HepG2 (cell line): ENCODE measurements around the gene ZNF620. TPM values are rescaled to one million over a fixed set of nuclear protein-coding genes. Genes with fewer than 3 reads are reported as not detected.

Experiments
- DMAP1 ChIP-seq: IDR thresholded peaks from 2 replicates; pipeline ENCODE4 v1.6.1; 2016
- DR1 ChIP-seq: sonication (generic); formaldehyde crosslinking; IDR thresholded peaks from 2 replicates; pipeline ENCODE4 v1.8.0; 2021; ENCODE audit warnings: mild to moderate bottlenecking, missing genetic modification reagents, inconsistent platforms
- IRX3 ChIP-seq: sonication (generic); formaldehyde crosslinking; IDR thresholded peaks from 2 replicates; pipeline ENCODE4 v1.8.1; 2023; ENCODE audit warnings: mild to moderate bottlenecking, low read depth, missing genetic modification reagents, borderline replicate concordance
- KLF16 ChIP-seq, 2 experiments: sonication (generic) in 1 of 2; formaldehyde crosslinking in 1 of 2; IDR thresholded peaks; 2 replicates each; pipeline versions ENCODE4 v1.6.1 to v1.8.0; 2016 to 2023; ENCODE audit warnings: missing genetic modification reagents in 2 of 2, missing compliant biosample characterization in 1 of 2
- MEF2D ChIP-seq: sonication (generic); formaldehyde crosslinking; IDR thresholded peaks from 2 replicates; pipeline ENCODE4 v1.5.1; 2020; ENCODE audit warnings: mild to moderate bottlenecking, missing genetic modification reagents
- MEIS2 ChIP-seq: sonication (generic); formaldehyde crosslinking; IDR thresholded peaks from 2 replicates; pipeline ENCODE4 v1.9.0; 2021; ENCODE audit warnings: mild to moderate bottlenecking, missing genetic modification reagents
- NCOA5 ChIP-seq: sonication (generic); formaldehyde crosslinking; IDR thresholded peaks from 2 replicates; pipeline ENCODE4 v1.4.0; 2020; ENCODE audit warnings: missing genetic modification reagents
- PHF20 ChIP-seq: sonication (generic); formaldehyde crosslinking; IDR thresholded peaks from 2 replicates; pipeline ENCODE4 v1.5.0; 2020; ENCODE audit warnings: mild to moderate bottlenecking, missing genetic modification reagents
- REPIN1 ChIP-seq: sonication (generic); formaldehyde crosslinking; IDR thresholded peaks from 2 replicates; pipeline ENCODE4 v1.8.0; 2022; ENCODE audit warnings: missing genetic modification reagents, low read depth, mild to moderate bottlenecking, borderline replicate concordance
- SNAI1 ChIP-seq: sonication (generic); formaldehyde crosslinking; IDR thresholded peaks from 2 replicates; pipeline ENCODE4 v1.5.0; 2020; ENCODE audit warnings: mild to moderate bottlenecking, missing genetic modification reagents, borderline replicate concordance
- XRCC5 ChIP-seq: fragments of 200-400 bp; formaldehyde crosslinking; optimal IDR thresholded peaks from 2 replicates; pipeline ENCODE3; 2017; ENCODE audit warnings: mild to moderate bottlenecking, low read length
- ZBTB33 ChIP-seq: sonication (generic); formaldehyde crosslinking; IDR thresholded peaks from 2 replicates; pipeline ENCODE4 v1.4.0; 2020; ENCODE audit warnings: missing genetic modification reagents
- ZBTB7A ChIP-seq: sonication (generic); formaldehyde crosslinking; IDR thresholded peaks from 2 replicates; pipeline ENCODE4 v1.8.0; 2022; ENCODE audit warnings: mild to moderate bottlenecking, missing genetic modification reagents
- ZMYM4 ChIP-seq: sonication (generic); formaldehyde crosslinking; IDR thresholded peaks from 2 replicates; pipeline ENCODE4 v1.8.1; 2023; ENCODE audit warnings: mild to moderate bottlenecking, missing genetic modification reagents
- ZNF292 ChIP-seq: sonication (generic); formaldehyde crosslinking; IDR thresholded peaks from 2 replicates; pipeline ENCODE4 v1.8.1; 2022; ENCODE audit warnings: mild to moderate bottlenecking, low read depth, missing genetic modification reagents, borderline replicate concordance
- ZNF3 ChIP-seq: IDR thresholded peaks from 2 replicates; pipeline ENCODE4 v1.7.0; 2017; ENCODE audit warnings: inconsistent platforms
- ZNF317 ChIP-seq: sonication (generic); formaldehyde crosslinking; IDR thresholded peaks from 2 replicates; pipeline ENCODE4 v1.5.0; 2020; ENCODE audit warnings: mild to moderate bottlenecking, missing genetic modification reagents
- ZNF34 ChIP-seq: sonication (generic); formaldehyde crosslinking; IDR thresholded peaks from 2 replicates; pipeline ENCODE4 v1.4.0; 2020; ENCODE audit warnings: mild to moderate bottlenecking, missing genetic modification reagents, borderline replicate concordance
- ZNF552 ChIP-seq: sonication (generic); formaldehyde crosslinking; IDR thresholded peaks from 2 replicates; pipeline ENCODE4 v1.9.0; 2022; ENCODE audit warnings: missing genetic modification reagents, mild to moderate bottlenecking, borderline replicate concordance
- ZNF574 ChIP-seq: sonication (generic); formaldehyde crosslinking; IDR thresholded peaks from 2 replicates; pipeline ENCODE4 v1.4.0; 2020; ENCODE audit warnings: missing genetic modification reagents
- ZNF629 ChIP-seq: sonication (generic); formaldehyde crosslinking; conservative IDR thresholded peaks from 2 replicates; pipeline ENCODE4 v1.5.0; 2020; ENCODE audit warnings: missing genetic modification reagents
- polyA plus RNA-seq, 8 experiments: library from polyadenylated mRNA; depleted of rRNA in 3 of 8; stranded (reverse) in 7 of 8; unstranded in 1 of 8; fragments of >200 nt; fragmentation: Illumina TruSeq in 4 of 8; extraction: Trizol in 4 of 8; gene quantifications; 2 replicates each; pipeline versions ENCODE4 v1.2.1 to v1.2.3, GENCODE V29; 2011 to 2016; ENCODE audit warnings: low read depth in 4 of 8, missing spikeins in 1 of 8, mixed read lengths in 1 of 8; ENCODE audit not compliant: insufficient read depth in 1 of 8
- total RNA-seq, 5 experiments: library from RNA; depleted of rRNA; stranded (reverse); fragments of >200 nt; fragmentation: Illumina TruSeq; extraction: Trizol; gene quantifications; 2 replicates each; pipeline ENCODE4 v1.2.3, GENCODE V29; 2016; ENCODE audit warnings: low read depth in 1 of 5
- TF ChIP-seq, protein P1 (sequence below), 2 experiments: sonication (generic) in 1 of 2; formaldehyde crosslinking in 1 of 2; IDR thresholded peaks; 2 replicates each; pipeline versions ENCODE4 v1.4.0 to v1.6.1; 2018 to 2020; ENCODE audit warnings: missing genetic modification reagents in 2 of 2, borderline replicate concordance in 1 of 2, low read depth in 1 of 2, mild to moderate bottlenecking in 1 of 2, missing biosample characterization in 1 of 2
- TF ChIP-seq, protein P2 (sequence below): sonication (generic); formaldehyde crosslinking; IDR thresholded peaks from 2 replicates; pipeline ENCODE4 v1.8.1; 2023; ENCODE audit warnings: mild to moderate bottlenecking, missing genetic modification reagents, borderline replicate concordance

ZNF620 gene
- total and polyA plus RNA-seq, 2 of the 13 experiments (the other 11 are each of a cell fraction or from before 2014, with no cell fraction given) = 2.3 to 12.2 TPM

DNA sequence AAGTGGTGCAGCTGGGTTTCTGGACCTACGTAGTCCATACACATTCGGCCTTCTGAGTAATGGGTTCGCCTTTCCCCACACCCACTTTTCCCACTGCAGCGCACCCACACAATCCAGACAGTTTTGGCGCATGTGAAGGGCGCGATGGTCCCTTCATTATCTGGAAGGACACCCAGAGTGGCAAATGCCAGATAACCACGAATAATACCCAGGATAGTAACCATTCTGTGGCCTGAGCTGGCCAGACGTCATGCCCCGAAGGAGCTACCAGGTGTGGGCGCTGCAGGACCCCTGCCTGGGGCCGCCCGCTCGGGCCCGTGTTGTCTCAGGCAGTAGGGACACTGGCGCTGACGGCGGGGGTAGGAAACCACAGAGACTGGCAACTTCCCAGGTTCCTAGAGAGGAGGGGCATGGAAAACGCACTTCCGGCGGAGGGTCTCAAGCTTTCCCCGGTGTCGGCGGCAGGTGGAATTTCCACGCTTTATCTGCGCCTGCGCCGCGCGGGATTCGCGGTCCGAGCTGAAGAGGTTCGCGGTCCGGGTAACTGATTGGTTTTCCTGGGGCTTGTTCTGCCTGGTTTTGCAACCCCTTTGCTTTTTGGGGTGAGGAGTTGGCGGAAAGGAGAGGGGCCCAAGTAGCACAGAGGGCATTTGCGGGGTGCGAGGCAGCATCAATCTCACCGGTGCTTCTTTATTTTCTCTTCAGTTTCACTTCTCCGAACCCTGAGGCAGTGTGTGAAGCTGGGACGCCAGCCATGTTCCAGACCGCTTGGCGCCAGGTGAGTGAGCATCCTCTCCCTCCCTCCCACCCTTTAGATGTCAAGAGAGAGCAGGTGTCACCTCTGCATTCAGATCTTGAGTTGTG is at the start of gene ZNF620 (continued):
- TF ChIP-seq ZNF552 = 0 out of 2 replicates have a peak, but pooled peaks have one; percentile 63
- TF ChIP-seq IRX3 (CRISPR knock-in tag) = 0 out of 2 replicates have a peak, but pooled peaks have one; percentile 35
- TF ChIP-seq ZNF3 (CRISPR knock-in tag) = no peak
- peak; percentile 70 for TF ChIP-seq MEIS2 (CRISPR knock-in tag)
- peak; percentile 34; the same call in 1 of the 2 replicates for TF ChIP-seq ZNF292
- TF ChIP-seq, protein P1, sequence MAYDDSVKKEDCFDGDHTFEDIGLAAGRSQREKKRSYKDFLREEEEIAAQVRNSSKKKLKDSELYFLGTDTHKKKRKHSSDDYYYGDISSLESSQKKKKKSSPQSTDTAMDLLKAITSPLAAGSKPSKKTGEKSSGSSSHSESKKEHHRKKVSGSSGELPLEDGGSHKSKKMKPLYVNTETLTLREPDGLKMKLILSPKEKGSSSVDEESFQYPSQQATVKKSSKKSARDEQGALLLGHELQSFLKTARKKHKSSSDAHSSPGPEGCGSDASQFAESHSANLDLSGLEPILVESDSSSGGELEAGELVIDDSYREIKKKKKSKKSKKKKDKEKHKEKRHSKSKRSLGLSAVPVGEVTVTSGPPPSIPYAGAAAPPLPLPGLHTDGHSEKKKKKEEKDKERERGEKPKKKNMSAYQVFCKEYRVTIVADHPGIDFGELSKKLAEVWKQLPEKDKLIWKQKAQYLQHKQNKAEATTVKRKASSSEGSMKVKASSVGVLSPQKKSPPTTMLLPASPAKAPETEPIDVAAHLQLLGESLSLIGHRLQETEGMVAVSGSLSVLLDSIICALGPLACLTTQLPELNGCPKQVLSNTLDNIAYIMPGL (CRISPR knock-in tag; IDR thresholded peaks at IDR 0.05; ENCODE audit: borderline replicate concordance in 1 of 2, low read depth in 1 of 2) = peak; percentile 86 to 90
- peak; percentile 86 for TF ChIP-seq XRCC5
- peak; percentile 84 for TF ChIP-seq ZNF629
- peak; percentile 85 for TF ChIP-seq ZMYM4 (CRISPR knock-in tag)
- peak; percentile 100 for TF ChIP-seq ZNF574 (CRISPR knock-in tag)
- TF ChIP-seq DMAP1 (CRISPR knock-in tag) = peak; percentile 71
- peak; percentile 80 for TF ChIP-seq SNAI1
- peak; percentile 91 for TF ChIP-seq PHF20
- TF ChIP-seq NCOA5 (CRISPR knock-in tag) = no peak
- TF ChIP-seq, protein P2, sequence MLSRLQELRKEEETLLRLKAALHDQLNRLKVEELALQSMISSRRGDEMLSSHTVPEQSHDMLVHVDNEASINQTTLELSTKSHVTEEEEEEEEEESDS (CRISPR knock-in tag) = no peak
- TF ChIP-seq ZBTB7A (CRISPR knock-in tag) = no peak; the same call in 1 of the 2 replicates
- no peak for TF ChIP-seq MEF2D (CRISPR knock-in tag)
- TF ChIP-seq ZNF317 (CRISPR knock-in tag) = peak; percentile 69
- no peak for TF ChIP-seq ZNF34 (CRISPR knock-in tag)
- TF ChIP-seq REPIN1 (CRISPR knock-in tag) = peak; percentile 77; the same call in 1 of the 2 replicates
- TF ChIP-seq DR1 (CRISPR knock-in tag) = peak; percentile 83
- TF ChIP-seq ZBTB33 (CRISPR knock-in tag) = peak; percentile 87
- TF ChIP-seq KLF16 (CRISPR knock-in tag; IDR thresholded peaks at IDR 0.05) = peak in 1 of 2 experiments; percentile 61; a peak in 2 of 4 replicates
